ENCODE data around the gene EXOC7.
"Not testable (repeated sequence)": the region's sequence is repeated elsewhere in the genome, so short reads cannot be mapped to it uniquely, and the experiment has no call there.

Gene EXOC7

GRCh38 chr17:76088868-76089576, 14.6 kb downstream of the EXOC7 start:
- no peak for DNase-seq (ENCODE audit: low read depth in 2 of 2, low spot score in 1 of 2)

GRCh38 chr17:76088041-76088867, 15.3 kb downstream of the EXOC7 start:
- no peak for DNase-seq (ENCODE audit: low read depth in 2 of 2, low spot score in 1 of 2)

DNA sequence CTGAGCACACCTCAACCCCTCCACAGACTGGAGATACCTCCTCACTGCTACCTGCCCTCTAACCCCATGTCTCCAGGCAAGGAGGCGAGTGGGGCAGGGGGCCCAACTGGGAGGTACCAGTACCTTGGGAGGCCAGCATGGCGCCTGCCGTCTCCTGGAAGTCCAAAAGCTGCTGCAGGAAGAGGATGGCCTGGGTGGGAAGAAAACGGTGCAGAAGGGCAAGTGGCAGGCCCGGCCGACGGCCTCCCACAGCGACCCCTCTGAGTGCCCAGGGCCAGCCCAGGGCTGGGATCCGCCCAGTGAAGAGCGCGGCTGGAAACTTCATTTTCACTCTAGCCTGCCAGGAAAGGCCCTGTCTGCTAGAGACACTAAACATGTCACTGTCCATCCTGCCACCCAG, 16.1 kb downstream of the EXOC7 start:
- DNase-seq (ENCODE audit: low read depth in 2 of 2, low spot score in 1 of 2), result no peak

- no peak for DNase-seq (ENCODE audit: low read depth in 2 of 2, low spot score in 1 of 2)
These were observed 17.2 kb downstream of the EXOC7 start for GRCh38 chr17:76086384-76086783.

DNA sequence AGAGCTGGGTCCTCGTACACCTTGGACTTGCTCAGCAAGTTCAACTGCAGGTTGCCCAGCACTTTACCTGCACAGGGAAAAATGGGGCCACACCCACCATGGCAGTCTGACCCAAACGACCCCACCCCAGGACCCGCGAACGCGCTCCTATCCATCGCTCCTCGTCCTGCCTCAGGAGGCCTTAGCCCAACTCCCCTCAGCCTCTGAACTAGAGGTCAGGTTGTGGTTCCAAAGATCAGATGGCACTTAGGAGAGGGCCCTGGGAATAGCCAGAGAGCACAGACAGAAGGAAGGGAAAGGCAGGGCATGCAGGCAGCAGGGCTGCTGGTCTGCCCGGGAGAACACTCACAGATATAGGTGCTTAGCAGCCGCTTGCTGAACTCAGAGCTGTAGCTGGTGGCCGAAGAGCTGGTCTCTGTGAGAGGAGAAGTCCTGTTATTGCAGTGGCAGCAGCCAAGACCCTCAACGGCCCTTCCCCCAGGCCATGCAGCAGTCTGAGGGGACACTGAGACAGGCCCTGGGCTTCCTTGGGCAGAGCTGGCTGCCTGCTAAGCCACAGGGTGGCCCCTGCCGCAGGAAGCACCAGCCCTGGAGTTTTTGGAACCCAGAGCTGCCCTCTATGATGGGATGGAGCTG, 17.7 kb downstream of the EXOC7 start:
- DNase-seq (ENCODE audit: low read depth in 2 of 2, low spot score in 1 of 2), result no peak

- DNase-seq (ENCODE audit: low read depth in 2 of 2, low spot score in 1 of 2), result no peak
These were observed 18.4 kb downstream of the EXOC7 start for GRCh38 chr17:76085066-76085730.

- no peak for DNase-seq (ENCODE audit: low read depth in 2 of 2, low spot score in 1 of 2)
These were observed 19.9 kb downstream of the EXOC7 start for GRCh38 chr17:76083536-76084182.

DNA sequence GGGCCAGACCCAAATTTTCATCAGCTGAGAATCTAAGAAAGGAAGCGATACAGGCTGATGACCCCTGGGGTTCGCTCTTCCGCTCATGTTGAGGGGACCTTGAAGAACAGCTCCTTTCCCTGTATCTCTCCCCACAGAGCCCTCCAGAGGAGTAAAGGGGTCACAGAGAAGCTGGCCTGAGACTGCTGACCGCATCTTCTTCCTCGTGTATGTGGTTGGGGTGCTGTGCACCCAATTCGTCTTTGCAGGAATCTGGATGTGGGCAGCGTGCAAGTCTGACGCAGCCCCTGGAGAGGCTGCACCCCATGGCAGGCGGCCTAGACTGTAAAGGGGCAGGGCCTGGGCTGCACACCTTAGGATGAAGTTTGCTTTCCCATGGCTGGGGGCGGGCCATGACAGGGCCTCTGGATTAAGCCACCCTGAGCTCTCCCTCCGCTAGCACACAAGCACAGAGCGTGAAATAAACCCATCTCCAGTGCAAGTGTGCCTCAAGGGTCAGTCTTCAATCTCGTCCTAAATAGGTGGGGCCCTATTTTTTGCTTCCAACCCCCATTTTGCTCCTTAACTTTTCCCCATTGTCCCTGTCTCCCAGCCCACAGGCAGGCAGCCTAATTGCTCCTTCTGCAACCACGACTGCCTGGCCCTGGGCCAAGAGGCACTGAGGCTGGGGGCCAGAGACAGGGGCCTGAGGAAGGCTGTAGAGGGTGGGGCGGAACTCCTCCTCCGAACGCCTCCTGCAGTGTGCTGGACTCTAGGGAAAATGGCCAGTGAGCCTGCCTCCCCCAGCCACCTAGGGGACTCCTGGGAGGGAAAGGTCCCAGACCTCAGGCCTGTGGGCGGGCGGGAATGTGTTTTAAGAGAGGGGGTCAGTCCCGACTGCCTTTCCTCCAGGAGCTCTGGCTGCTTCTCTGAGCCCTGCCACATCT, 21.0 kb downstream of the EXOC7 start:
- DNase-seq (ENCODE audit: low read depth in 2 of 2, low spot score in 1 of 2), result no peak

DNA sequence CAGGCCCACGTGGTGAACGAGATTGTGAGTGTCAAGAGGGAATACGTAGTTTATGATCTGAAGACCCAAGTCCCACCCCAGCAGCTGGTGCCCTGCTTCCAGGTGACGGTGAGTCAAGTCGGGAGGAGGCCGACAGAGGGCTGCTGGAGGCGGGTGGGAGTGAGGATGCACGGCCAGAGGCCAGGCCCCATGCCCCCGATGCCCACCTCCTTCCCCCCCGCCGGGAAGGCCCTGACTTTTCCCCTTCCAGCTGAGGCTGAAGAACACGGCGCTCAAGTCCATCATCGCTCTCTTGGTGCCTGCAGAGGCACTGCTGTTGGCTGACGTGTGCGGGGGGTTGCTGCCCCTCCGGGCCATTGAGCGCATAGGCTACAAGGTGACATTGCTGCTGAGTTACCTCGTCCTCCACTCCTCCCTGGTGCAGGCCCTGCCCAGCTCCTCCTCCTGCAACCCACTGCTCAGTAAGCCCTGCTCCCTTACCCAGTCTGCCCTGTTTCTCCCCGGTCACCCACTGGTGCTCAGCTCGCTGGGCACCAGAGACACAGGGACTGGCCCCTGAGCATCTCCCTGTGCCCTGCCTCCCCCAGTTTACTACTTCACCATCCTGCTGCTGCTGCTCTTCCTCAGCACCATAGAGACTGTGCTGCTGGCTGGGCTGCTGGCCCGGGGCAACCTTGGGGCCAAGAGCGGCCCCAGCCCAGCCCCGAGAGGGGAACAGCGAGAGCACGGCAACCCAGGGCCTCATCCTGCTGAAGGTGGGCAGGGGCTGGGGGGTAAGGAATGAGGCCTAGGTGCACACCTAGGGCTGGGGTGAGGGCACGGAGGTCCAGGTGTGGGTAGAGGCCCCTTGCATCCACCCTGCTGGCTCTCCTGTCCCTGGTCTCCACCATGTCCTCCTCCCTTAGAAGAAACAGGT, 22.0 kb downstream of the EXOC7 start:
- DNase-seq (ENCODE audit: low read depth in 2 of 2, low spot score in 1 of 2), result no peak

- DNase-seq (ENCODE audit: low read depth in 2 of 2, low spot score in 1 of 2), result no peak
These were observed 22.8 kb downstream of the EXOC7 start for GRCh38 chr17:76080768-76081287.

- DNase-seq (ENCODE audit: low read depth in 2 of 2, low spot score in 1 of 2), result no peak
These were observed 23.4 kb downstream of the EXOC7 start for GRCh38 chr17:76079956-76080767.

DNA sequence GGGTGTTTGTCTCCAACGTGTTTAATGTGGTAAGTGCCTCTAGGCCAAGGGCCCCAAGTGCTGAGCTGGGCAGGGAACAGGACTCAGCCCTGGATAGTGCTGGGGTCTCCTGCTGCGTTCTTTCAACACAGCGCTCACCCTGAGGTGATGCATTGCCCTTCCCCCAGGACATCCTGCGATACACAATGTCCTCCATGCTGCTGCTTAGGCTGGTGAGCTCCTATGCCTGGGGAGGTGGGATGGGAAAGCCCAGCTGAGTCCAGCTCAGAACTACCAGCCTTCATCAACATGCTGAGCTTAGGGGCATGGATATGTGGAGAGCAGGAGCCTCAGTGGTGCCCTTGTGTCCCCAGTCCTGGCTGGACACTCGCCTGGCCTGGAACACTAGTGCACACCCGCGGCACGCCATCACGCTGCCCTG, 24.0 kb downstream of the EXOC7 start:
- DNase-seq (ENCODE audit: low read depth in 2 of 2, low spot score in 1 of 2), result no peak

GRCh38 chr17:76078860-76079534, 24.6 kb downstream of the EXOC7 start, which contains the start of gene ZACN:
ZACN (plus strand) TSS chr17:76079182; CDS start chr17:76079265, 83 bp downstream.
- DNase-seq (ENCODE audit: low read depth in 2 of 2, low spot score in 1 of 2), result no peak

- DNase-seq (ENCODE audit: low read depth in 2 of 2, low spot score in 1 of 2), result not testable (repeated sequence)
These were observed 25.2 kb downstream of the EXOC7 start for GRCh38 chr17:76078370-76078769.

DNA sequence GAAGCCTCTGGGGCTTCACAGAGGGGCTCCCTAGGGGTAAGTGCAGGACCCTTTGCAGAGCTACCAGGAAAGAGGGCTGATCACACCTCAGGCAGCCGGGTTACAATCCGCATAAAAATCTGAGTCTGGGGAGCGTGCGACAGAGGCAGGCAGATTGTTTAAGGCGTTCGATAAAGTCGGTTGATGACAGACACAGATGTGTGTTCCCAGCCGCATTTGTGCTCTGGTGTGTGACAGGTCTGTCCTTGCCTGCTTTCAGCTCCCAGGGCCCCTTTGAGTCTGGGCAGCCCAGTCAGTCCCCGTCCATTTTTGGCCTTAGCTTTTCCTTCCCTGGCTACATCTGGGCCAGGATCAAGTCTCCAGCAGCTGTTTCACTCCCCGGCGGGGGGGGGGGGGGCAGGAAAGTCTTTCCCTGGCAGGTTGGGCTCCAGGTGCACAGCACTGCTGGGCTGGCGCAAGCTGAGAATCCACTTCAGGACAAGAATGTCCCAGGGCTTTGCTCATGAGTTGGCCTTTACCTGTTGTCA, 25.9 kb downstream of the EXOC7 start:
- DNase-seq (ENCODE audit: low read depth in 2 of 2, low spot score in 1 of 2), result no peak

DNA sequence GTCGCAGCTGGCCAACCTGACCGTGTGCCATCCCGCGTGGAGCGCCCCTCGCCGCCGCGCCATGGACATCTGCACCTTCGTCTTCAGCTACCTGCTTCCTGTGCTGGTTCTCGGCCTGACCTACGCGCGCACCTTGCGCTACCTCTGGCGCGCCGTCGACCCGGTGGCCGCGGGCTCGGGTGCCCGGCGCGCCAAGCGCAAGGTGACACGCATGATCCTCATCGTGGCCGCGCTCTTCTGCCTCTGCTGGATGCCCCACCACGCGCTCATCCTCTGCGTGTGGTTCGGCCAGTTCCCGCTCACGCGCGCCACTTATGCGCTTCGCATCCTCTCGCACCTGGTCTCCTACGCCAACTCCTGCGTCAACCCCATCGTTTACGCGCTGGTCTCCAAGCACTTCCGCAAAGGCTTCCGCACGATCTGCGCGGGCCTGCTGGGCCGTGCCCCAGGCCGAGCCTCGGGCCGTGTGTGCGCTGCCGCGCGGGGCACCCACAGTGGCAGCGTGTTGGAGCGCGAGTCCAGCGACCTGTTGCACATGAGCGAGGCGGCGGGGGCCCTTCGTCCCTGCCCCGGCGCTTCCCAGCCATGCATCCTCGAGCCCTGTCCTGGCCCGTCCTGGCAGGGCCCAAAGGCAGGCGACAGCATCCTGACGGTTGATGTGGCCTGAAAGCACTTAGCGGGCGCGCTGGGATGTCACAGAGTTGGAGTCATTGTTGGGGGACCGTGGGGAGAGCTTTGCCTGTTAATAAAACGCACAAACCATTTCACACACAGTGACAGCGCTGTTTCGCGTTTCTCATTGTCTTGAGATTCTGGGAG, 26.6 kb downstream of the EXOC7 start:
- DNase-seq (ENCODE audit: low read depth in 2 of 2, low spot score in 1 of 2), result no peak
